WTC11 (cell line): ENCODE measurements around the gene NTRK3. TPM values are rescaled to one million over a fixed set of nuclear protein-coding genes. Genes with fewer than 3 reads are reported as not detected.

ENCODE experiments used
- ATAC-seq: fragments of 200-7000 bp; cut with Tn5 transposase; 2 replicates; pipeline ENCODE4 v1.10.0; 2021; ENCODE audit warnings: mild to moderate bottlenecking, moderate library complexity
- CTCF ChIA-PET: fragments of 300-600 bp; sonication (Branson Sonifier 250); formaldehyde crosslinking; loops from one replicate; lab custom pipeline; 2021; ENCODE audit warnings: antibody characterized with exemption; lab: Charles Lee
- POLR2A ChIA-PET: fragments of 350-600 bp; sonication (Branson Sonifier 250); formaldehyde crosslinking; loops from one replicate; lab custom pipeline; 2021; ENCODE audit warnings: antibody characterized with exemption; lab: Charles Lee
- DNase-seq: peaks from one replicate; pipeline ENCODE4 v3.0.0; 2021; ENCODE audit warnings: low spot score
- H3K27ac Mint-ChIP-seq: 2 replicates; pipeline ENCODE4 v1.8.0; 2021; ENCODE audit warnings: mixed read lengths
- H3K27me3 Mint-ChIP-seq: 2 replicates; pipeline ENCODE4 v1.8.0; 2021; ENCODE audit warnings: low read depth, mild to moderate bottlenecking, moderate library complexity, mixed read lengths
- H3K36me3 Mint-ChIP-seq: 2 replicates; pipeline ENCODE4 v1.8.0; 2021; ENCODE audit warnings: mixed read lengths
- H3K4me1 Mint-ChIP-seq: 2 replicates; pipeline ENCODE4 v1.8.0; 2022; ENCODE audit warnings: mixed read lengths
- H3K4me3 Mint-ChIP-seq: 2 replicates; pipeline ENCODE4 v1.8.0; 2021; ENCODE audit warnings: mild to moderate bottlenecking, moderate library complexity, mixed read lengths
- H3K9me3 Mint-ChIP-seq: 2 replicates; pipeline ENCODE4 v1.8.0; 2021; ENCODE audit warnings: mixed read lengths
- AFF4 ChIP-seq: sonication (generic); formaldehyde crosslinking; IDR thresholded peaks from 2 replicates; pipeline ENCODE4 v1.8.1; 2023; ENCODE audit warnings: mild to moderate bottlenecking, missing genetic modification reagents, borderline replicate concordance
- AR ChIP-seq: fragments of 250-450 bp; sonication (Bioruptor Pico); IDR thresholded peaks from 2 replicates; pipeline ENCODE4 v1.9.0; 2021; ENCODE audit warnings: mild to moderate bottlenecking
- ATF1 ChIP-seq: sonication (generic); formaldehyde crosslinking; IDR thresholded peaks from 2 replicates; pipeline ENCODE4 v1.8.1; 2023; ENCODE audit warnings: mild to moderate bottlenecking, moderate library complexity, missing genetic modification reagents
- CTCF ChIP-seq: fragments of 200-600 bp; IDR thresholded peaks from 2 replicates; pipeline ENCODE4 v1.8.0; 2022; ENCODE audit warnings: antibody characterized with exemption
- E2F5 ChIP-seq: sonication (generic); formaldehyde crosslinking; IDR thresholded peaks from 2 replicates; pipeline ENCODE4 v1.8.1; 2022; ENCODE audit warnings: mild to moderate bottlenecking, moderate library complexity, missing genetic modification reagents
- ERG ChIP-seq: fragments of 250-450 bp; sonication (Bioruptor Pico); IDR thresholded peaks from 2 replicates; pipeline ENCODE4 v1.8.0; 2021; ENCODE audit warnings: mild to moderate bottlenecking
- ESRRA ChIP-seq: sonication (generic); formaldehyde crosslinking; IDR thresholded peaks from 2 replicates; pipeline ENCODE4 v1.8.1; 2022; ENCODE audit warnings: mild to moderate bottlenecking, missing genetic modification reagents, borderline replicate concordance
- JUN ChIP-seq: sonication (generic); formaldehyde crosslinking; IDR thresholded peaks from 2 replicates; pipeline ENCODE4 v1.8.0; 2023; ENCODE audit warnings: mild to moderate bottlenecking, missing genetic modification reagents
- MAX ChIP-seq: sonication (generic); formaldehyde crosslinking; IDR thresholded peaks from 2 replicates; pipeline ENCODE4 v1.8.0; 2022; ENCODE audit warnings: mild to moderate bottlenecking, missing genetic modification reagents
- MLX ChIP-seq: sonication (generic); formaldehyde crosslinking; IDR thresholded peaks from 2 replicates; pipeline ENCODE4 v1.8.1; 2023; ENCODE audit warnings: mild to moderate bottlenecking, missing genetic modification reagents, moderate library complexity
- NFE2L1 ChIP-seq: sonication (generic); formaldehyde crosslinking; IDR thresholded peaks from 2 replicates; pipeline ENCODE4 v1.8.1; 2023; ENCODE audit warnings: missing genetic modification reagents
- NR1H2 ChIP-seq: sonication (generic); formaldehyde crosslinking; IDR thresholded peaks from 2 replicates; pipeline ENCODE4 v1.9.0; 2021; ENCODE audit warnings: mild to moderate bottlenecking, moderate library complexity, missing genetic modification reagents
- RORB ChIP-seq: fragments of 250-450 bp; sonication (Bioruptor Pico); IDR thresholded peaks from 2 replicates; pipeline ENCODE4 v1.9.0; 2021; ENCODE audit warnings: mild to moderate bottlenecking
- ZNF281 ChIP-seq: sonication (generic); formaldehyde crosslinking; IDR thresholded peaks from 2 replicates; pipeline ENCODE4 v1.8.0; 2023; ENCODE audit warnings: mild to moderate bottlenecking, missing genetic modification reagents
- ZNF423 ChIP-seq: fragments of 250-450 bp; sonication (Bioruptor Pico); IDR thresholded peaks from 2 replicates; pipeline ENCODE4 v2.1.2; 2022; ENCODE audit warnings: mild to moderate bottlenecking, moderate library complexity
- total RNA-seq: library from RNA; stranded (reverse); gene quantifications from 3 replicates; pipeline ENCODE4 v1.2.3, GENCODE V29; 2021

Gene NTRK3
- total RNA-seq, 1 experiment from 2014 or later = 12.3 TPM

GRCh38 chr15:88246666-88247446 lies 9.7 kb downstream of the NTRK3 start:
- H3K4me1 Mint-ChIP-seq = peaks cover 17% of the 10 kb centered on the region
- TF ChIP-seq RORB (CRISPR knock-in tag) = no peak
- peak; percentile 94 for TF ChIP-seq CTCF
- TF ChIP-seq MAX = peak; percentile 51; the same call in 1 of the 2 replicates
- no peak for TF ChIP-seq MLX
- TF ChIP-seq NR1H2 (CRISPR knock-in tag) = no peak
- no peak for TF ChIP-seq AR (CRISPR knock-in tag)
- no peak for TF ChIP-seq ESRRA (CRISPR knock-in tag)
- TF ChIP-seq E2F5 (CRISPR knock-in tag) = 0 out of 2 replicates have a peak, but pooled peaks have one; percentile 47
- TF ChIP-seq ZNF281 = no peak
- no peak for TF ChIP-seq AFF4 (CRISPR knock-in tag)
- no peak for TF ChIP-seq ERG (CRISPR knock-in tag)
- TF ChIP-seq ZNF423 = peak; percentile 47; the same call in 1 of the 2 replicates
- no peak for TF ChIP-seq JUN (CRISPR knock-in tag)
- TF ChIP-seq NFE2L1 (CRISPR knock-in tag) = no peak
- no peak for TF ChIP-seq ATF1 (CRISPR knock-in tag)
- H3K36me3 Mint-ChIP-seq = no peaks in the 10 kb centered on the region
- peak; percentile 84 for DNase-seq
- H3K27me3 Mint-ChIP-seq = peaks cover 3% of the 10 kb centered on the region; the same call in 1 of the 2 replicates
- H3K27ac Mint-ChIP-seq = no peak overlapping the region
- H3K9me3 Mint-ChIP-seq = 0 out of 2 replicates have a peak, but pooled peaks cover 5% of the 10 kb centered on the region
- ATAC-seq = peak; percentile 89
- ChIA-PET CTCF (interaction anchor here (0.6 to 4.1 kb wide), 31 partner anchors 8 to 1331 kb away, joined by 3 to 39 read pairs (median 4); partner anchors contain the start of gene NTRK3), POLR2A (no interaction called here)
- peak overlapping the region; percentile 52 for H3K4me3 Mint-ChIP-seq
